Stimulated activated CD4-positive, alpha-beta T cell treated with anti-CD3 and anti-CD28 coated beads, Interleukin-15, amount 100 ng/mL, for 48 hours (primary cell): Measurements from ENCODE around the gene EEPD1.
"Not testable (repeated sequence)": the region's sequence is repeated elsewhere in the genome, so short reads cannot be mapped to it uniquely, and the experiment has no call there.

ENCODE experiments used
- DNase-seq, 2 donors: peaks; one replicate each; pipeline ENCODE4 v3.0.0-alpha.2; 2020; ENCODE audit warnings: low read depth in 2 of 2

Gene EEPD1

DNA sequence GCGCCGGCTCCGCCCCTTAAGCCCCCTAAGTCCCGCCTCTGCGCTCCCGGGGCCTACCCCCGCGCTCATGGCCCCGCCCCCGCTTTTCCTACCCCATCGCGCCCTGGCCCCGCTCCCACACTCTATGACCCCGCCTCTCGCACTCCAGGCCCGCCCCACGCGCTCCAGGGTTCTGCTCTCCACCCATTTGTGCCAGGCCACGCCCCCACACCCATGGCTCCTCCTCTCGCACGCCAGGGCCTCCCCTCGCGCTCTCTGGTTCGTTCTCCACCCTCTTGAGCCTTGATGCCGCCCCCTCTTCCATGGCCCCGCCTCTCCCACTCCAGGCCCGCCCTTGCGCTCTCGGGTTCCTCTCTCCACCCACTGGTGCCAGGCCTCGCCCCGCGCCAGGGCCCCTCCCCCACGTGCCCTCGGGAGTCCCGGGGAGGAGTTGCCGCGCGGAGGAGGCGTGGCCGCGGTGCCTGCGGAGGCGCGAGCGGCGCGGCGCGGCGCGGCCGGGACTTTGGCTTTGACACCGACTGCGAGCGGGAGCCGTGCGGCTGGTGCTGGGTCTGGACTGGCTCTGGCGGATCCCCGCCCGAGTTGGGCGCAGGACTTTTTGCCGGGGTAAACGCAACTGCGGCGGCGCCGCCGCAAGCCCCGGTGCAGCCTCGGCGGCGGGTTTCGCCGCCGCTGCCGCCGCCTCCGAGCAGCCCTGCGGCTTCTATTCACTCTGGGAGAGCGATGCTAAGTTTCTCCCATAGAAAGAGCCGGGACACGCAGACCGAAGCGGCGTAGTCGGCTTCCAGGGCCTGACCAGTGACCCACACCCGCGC lies at the start of gene EEPD1:
Gene EEPD1, plus strand, starts transcription at position 499 of the 815 bp plus-strand sequence. CDS start 1,071 bp downstream, outside the sequence.
- peak; percentile 99 for DNase-seq

DNA sequence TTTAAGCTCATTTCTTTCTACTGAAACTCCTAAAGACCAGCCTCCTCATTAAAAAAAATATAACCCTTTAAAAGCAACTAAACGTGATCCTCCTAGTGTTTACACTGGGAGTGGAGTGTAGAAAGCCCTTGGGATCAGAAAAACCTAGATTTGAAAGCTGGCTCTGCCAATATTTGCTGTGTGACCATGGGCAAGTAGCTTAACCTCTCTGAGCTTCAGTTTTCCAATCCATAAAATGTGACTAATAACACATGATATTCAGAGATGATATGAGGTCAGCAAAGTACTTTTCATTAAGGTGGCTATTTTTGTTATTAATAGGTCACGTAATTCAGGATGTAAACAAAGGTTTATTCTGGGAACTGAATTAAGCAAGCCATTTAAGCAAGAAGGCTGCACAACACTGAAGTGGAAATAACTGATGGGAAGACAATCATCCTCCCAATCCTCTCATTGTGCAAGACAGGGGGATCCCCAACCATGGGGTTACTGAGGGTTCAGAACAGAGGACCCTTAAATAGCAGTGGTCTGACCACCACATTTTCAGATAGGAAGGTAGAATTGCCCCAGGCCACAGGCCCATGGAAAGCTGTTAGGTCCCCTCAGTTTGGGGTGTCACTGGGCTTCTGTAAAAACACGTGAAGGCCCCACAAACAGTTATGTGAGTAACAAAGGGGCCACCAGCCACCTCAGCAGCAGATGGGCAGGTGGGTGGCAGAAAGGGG lies 49.1 kb upstream of the EEPD1 start:
- no peak for DNase-seq

DNA sequence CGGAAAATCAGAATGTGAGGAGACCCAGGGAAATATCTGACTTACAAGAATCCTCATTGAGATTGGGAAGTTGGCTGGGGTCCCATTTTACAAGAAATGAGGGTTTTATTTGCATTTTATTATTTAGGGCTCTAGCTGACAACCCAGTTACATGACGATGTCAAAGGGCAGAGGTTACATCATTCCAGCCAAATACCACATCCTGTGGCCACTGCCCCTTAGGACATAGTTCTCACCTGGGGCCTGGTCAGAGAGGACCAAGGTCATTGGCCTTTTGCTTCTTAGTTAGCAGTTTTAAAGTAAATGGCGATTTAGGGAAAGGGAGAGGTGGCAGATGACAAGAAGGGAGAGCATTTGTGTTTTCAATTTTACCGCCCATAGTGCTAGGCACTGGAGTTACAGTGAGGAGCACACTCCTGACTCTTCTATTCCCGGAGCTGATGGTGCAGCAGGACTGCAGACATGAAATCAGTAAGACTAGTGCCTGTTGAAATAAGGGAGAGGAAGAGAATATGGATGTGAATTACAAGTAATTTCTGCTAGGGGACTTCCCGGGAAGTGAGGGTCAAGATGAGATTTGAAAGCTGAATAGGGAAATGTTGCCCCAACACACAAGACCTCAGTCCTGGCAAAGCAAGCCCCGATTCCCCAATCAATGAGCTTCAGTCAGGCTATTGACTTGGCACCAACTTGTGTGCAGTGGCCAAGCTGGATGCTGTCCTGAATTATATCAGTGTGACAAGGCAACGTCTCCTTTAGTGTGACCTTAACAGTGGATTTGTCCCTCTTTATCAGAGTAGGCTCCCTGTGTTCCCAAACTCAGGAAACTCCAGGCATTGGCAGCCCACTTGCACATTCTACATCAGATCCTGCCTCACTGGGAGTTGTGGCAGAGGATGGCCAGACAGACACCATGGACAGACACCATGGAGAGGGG lies 45.8 kb upstream of the EEPD1 start:
- not testable (repeated sequence) for DNase-seq

DNA sequence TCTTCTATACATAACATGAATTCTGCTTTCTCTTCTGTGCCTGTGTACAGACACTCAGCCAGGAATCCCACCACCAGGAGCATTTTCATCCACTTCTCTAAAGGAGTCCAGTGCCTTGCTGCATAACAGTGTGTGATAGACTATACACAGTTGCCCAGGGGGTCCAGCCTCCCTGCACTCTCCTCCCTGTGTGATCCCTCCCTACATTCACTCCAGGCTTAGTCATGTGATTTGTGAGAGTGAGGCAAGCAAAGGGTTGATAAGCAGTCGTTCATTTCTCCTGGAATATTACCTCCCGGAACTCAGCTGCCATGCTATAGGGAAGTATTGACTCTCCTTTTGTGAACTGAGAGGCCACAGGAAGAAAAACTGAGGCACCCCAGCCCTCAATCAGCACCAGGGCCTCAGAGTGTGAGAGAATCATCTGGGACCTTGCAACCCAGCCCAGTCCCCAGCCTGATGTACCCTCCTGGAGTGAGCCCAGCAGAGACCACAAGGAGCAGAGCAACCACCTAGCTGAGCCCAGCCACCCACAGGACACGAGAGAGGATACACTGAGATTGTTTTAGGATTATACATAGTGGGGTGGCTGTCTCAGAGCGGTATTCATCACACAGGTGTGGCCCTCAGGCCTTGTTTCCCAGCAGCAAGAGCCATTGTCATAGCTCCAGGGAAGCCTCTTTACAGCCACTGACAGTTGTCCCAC lies 45.0 kb upstream of the EEPD1 start:
- DNase-seq, result no peak

DNA sequence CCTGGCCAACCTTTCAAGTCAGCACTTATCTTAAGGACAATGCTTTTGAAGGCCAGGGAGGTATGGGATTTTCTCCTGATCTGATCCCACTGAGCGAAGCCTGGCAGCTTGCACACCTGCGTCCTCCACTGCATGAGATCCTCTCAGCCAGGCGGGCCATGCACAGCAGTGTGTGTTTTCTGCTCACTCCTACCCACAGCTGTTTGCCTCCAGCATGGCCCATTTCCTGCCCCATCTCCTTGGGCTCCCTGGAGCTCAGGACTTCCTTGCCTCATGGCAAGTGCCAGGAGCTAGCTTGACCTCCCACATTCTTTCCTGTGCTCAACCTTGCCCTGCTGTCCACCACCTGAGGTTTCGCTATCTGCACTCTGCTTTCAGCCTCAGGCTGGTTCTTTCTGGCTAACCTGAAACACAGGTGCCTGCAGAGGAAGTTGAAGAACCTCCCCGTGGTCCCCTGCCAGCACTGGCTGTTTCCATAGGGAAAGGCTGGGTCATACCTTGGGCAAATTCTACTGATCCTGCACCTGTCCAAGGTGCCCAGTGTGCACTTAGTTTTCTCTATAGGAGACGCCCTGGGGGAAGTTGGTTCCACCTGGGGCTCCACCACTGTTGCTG lies 43.9 kb upstream of the EEPD1 start:
- no peak for DNase-seq

DNA sequence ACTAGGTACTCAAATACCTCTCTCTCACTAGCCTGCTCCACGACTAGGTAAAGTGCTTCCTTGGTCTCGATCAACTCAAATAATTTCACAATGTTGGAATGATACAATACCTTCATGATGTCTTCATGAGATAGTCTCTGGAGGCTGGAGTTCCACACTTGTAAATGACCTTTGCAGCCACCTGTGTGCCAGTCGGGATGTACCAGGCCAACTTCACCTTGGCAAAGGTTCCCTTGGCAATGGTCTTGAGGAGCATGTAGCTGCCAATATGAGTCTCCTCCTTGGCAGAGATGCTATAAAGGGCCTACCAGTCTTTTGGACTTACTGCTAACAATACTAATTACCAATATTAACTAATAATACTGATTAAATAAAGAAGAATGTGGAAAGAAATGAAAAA lies 42.5 kb upstream of the EEPD1 start:
- DNase-seq, result no peak

DNA sequence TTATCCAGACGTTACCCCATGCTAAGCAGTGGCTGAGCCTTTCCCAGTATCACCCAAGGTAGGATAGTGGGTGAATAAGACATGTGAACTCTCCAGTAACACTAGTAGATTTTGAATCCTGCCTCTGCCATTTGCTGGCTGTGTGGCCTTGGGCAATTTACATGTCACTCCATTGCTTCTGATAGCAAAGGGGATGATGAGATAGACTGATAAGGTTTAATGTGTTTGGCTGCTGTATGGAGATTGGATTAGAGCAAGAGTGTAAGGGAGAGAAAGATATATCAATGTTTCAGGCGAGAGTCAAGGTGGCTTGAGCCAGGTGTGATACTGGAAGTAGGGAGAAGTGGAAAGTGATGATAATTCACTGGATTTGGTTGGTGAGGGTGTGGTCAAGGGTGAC lies 40.1 kb upstream of the EEPD1 start:
- DNase-seq, result no peak

DNA sequence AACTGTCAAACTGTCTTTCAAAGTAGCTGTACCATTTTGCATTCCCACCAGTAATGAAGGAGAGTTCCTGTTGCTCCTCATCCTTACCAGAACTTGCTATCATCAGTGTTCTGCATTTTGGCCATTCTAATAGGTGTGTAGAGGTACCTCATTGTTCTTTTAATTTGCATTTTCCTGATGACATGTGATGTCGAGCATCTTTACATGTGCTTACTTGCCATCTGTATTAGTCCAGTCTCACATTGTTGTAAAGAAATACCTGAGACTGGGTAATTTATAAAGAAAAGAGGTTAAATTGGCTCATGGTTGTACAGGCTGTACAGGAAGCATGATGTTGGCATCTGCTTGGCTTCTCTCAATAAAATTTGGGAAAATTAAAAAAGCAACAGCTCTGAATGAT lies 38.7 kb upstream of the EEPD1 start:
- DNase-seq, result no peak

DNA sequence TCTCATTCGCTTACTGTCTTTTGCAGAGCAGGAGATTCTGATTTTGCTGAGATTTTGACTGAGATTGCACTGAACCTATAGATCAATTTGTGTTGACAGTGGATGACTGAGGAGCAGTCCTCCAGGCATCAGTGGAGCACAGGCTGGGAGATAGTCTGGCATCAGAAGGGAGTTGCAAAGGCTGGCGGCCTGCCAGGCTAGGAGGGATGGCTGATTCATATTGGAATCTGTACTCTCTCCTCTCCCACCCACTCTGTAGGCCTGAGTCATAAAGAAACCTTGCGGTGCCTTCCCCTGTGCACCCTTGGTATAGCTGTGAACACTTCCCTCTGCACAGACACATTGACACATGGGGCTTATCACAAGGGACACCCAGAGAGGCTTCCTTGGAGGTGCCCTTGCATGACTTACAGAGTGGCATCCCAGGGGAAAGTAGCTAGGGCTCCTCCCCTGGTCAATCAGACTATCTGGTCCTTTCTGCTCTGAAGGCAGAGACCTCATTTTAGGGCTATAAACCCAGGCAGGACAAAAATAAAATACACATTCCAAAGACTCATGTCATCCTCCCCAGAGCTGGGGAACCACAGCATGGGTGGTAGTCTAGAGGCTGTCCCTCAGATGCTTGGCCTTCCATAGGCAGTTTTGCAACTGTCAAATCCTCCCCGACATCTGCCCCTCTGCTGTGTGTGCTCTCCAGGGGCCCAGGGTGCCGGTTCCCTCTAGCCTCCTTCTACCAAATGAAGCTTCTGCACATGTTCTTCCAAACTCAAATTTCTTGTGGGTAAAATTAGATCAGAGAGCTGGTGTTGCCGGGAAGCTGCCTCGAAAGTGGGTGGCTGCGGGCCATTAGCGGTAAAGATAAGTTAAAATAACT lies 37.4 kb upstream of the EEPD1 start:
- DNase-seq, result peak; percentile 84 to 86

DNA sequence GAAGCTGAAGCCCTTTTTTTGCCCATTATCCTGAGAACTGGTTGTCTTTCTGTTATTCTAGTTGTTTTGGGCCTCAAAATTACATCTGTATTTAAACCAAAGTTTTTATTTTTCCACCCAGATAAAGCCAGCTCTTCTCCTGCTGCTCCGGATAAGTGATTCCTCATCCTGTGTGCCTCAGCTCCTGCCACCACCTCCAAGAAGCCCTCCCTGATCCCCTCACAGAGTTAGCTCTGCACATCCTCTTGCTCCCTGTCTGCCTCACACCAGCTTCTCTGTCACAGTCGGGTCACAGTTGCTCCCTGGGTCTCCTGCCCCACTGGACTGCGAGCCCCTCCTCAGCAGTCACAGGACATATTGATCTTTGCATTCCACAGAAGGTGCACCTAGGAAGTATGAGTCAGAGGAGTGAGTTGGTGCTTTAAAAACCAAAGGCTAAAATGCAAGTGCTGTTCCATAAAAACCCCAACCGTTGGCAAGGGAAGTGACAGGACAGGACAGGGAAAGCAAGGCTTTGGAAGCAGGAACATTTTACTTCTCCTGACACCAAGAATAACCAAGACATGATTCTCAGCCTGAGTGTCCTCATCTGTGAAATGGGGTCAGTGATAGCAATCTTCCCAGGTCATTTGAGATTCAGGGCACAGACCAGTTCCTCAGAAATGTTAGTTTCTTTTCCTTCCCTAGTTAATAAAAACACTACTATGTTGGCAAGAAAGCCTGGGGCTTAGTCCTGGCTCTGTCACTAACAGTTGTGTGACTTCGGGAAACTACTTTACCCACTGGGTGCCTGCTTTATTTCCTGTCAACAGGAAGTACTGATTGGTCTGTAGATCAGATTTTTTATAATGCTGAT lies 36.5 kb upstream of the EEPD1 start:
- no peak for DNase-seq

DNA sequence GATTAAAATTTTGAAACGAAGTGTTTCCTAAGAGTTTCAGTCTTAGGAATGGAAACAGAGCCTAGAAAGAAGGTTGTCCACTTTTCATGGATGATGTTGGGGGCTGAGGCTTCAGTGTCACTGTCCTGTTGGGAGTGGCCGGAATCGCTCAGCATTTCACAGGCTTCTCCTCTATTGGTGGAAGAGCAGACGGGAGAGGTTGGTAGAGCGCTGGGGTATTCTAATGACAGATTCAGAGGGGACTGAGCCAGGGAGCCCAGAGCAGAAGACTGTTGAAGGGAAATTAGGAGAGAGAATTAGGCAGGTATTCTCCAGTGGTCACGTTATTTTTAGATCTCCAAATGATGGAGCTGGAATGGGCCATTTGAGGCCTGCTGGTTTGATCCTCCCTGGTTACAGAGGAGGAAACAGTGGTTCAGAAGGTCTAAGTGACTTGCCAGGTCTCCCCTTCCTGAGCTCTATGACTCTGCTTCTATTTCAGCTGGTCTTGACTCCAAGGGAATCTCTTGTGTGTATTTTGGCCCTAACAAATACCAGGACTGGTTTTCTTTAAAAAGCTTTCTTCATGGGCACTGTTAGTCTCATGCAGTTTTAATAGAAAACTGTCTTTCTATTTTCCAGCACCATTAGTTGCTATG lies 35.7 kb upstream of the EEPD1 start:
- DNase-seq, result no peak

DNA sequence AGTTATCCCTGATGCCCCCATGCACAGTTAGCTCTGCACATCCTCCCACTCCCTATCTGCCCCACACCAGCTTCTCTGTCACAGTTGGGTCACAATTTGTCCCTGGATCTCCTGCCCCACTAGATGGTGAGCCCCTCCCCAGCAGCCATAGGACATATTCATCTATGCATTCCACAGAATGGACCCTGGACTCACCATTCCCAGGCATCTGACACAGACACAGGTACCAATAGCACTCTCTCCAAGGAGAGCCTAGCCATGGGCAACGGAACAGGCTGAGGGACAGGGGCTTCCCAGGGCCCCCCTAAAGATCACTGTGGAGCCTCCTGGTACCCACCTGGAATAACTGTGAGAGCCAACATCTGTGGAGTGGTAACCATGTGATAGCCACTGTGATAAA lies 34.7 kb upstream of the EEPD1 start:
- no peak for DNase-seq

DNA sequence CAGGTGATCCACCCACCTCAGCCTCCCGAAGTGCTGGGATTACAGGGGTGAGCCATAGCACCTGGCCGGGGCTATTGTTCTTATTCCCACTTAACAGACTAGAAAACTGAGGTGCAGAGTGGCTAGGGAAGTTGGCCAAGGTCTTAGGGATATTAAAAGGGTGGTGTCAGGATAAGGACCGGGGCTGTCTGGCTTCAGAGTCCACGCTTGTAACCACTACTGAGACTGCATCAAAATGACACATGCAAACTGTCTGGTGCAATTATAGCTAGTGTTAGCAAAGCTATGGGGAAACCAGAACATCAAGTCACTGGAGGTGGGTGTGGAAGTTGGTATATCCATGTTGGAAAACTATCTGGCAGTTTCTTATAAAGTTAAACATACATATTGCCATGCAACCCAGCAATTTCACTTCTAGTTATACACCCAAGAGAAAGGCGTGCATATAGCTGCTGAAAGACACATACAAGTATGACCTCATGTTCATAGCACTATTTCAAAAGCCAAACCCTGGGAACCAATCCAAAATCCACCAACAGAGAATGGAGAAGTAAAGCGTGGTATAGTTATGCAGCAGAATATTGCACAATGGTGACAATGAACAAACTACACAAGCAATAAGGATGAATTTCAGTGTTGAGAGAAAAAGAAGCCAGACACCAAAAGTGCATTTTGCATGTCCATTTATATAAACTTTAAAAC lies 33.9 kb upstream of the EEPD1 start:
- no peak for DNase-seq

DNA sequence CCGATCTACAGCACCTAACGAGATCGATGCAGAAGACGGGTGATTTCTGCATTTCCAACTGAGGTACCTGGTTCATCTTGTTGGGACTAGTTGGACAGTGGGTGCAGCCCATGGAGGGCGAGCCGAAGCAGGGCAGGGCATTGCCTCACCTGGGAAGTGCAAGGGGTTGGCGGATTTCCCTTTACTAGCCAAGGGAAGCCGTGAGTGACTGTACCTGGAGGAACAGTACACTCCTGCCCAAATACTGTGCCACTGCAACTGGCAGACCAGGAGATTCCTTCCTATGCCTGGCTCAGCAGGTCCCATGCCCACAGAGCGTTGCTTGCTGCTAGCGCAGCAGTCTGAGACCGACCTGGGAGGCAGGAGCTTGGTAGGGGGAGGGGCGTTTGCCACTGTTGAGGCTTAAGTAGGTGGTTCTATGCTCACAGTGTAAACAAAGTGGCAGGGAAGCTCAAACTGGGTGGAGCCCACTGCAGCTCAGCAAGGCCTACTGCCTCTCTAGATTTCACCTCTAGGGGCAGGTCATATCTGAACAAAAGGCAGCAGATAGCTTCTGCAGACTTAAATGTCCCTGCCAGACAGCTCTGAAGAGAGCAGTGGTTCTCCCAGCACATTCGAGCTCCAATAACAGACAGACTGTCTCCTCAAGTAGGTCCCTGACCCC lies 32.9 kb upstream of the EEPD1 start:
- not testable (repeated sequence) for DNase-seq

DNA sequence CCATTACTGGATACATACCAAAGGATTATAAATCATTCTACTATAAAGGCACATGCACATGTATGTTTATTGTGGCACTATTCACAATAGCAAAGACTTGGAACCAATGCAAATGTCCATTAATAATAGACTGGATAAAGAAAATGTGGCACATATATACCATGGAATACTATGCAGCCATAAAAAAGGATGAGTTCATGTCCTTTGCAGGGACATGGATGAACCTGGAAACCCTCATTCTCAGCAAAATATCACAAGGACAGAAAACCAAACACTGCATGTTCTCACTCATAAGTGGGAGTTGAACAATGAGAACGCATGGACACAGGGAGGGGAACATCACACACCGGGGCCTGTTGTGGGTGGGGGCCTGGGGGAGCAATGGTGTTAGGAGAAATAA lies 27.4 kb upstream of the EEPD1 start:
- DNase-seq, result not testable (repeated sequence)

DNA sequence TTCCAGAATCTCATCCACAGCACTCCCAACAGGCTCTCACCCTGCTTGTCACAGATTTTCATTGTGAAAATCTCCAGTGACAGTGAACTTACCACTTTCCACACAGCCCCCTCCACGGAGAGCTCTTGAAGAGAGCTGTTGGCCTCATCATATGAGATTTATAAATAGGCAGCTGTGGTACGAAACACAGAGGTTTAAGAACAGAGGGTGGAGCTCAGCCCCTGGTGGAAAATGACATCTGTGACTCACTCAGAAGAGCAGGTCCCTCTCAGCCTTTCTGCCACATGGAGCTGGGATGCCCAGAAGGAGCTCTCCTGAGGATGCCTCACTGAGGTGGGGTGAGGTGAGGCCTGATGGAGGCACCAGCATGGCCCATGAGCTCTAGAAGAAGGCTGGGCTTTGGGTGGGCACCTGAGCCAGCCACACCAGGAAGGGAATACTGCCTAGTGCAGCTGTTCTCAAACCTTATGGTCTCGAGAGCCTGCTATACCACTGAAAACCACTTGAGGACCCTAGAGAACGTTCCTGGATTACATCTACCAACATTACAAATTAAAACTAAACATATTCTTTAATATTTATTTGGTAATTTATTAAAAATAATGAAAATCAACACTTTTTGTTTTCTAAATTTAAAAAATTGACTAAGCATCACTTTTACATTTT lies 25.8 kb upstream of the EEPD1 start:
- no peak for DNase-seq
